HG02759 (cell line): ENCODE data around the gene UTP14A.
A peak's percentile ranks its signal among the peaks of the same experiment; 100 is the strongest.

ENCODE experiments used
- ATAC-seq: cut with Tn5 transposase; IDR thresholded peaks from one replicate; pipeline ENCODE4 v1.9.1; 2021; ENCODE audit warnings: mild to moderate bottlenecking, moderate library complexity; ENCODE audit not compliant: unreplicated experiment

Gene UTP14A

DNA sequence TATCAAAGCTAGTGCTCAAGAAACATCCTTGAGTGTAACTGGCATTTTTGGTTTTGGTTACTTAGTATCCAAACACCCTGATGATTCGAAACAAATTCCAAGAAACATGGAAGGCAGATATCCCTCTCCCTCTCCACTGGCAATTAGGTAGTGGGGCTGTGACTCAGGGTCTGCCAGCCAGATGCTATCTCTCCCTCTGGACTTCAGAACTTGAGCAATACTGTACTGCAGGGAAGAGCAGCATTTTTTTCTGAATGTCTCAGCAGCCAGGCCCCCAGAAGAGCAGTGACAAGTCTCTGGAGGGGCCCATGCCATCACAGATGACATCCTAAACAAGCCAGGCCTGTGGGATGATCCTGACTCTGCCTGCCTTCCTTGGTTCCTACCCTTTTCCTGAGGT, 39.2 kb downstream of the UTP14A start:
- no peak for ATAC-seq

DNA sequence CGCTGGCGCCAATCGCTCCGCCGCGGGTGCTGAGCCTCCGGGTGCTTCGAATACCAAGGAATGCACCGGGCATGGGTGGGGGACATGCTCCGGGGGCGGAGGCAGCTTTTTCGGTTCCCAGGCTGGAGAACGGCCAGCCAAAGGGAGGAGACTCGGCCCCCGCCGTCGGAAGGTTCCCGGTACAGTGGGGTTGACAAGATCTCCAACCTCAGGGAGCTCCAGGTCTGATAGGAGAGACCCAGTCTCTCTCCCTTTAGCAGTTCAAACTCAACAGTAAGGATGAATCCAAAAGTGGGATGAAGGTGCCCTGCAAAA, 47.3 kb downstream of the UTP14A start:
- no peak for ATAC-seq

DNA sequence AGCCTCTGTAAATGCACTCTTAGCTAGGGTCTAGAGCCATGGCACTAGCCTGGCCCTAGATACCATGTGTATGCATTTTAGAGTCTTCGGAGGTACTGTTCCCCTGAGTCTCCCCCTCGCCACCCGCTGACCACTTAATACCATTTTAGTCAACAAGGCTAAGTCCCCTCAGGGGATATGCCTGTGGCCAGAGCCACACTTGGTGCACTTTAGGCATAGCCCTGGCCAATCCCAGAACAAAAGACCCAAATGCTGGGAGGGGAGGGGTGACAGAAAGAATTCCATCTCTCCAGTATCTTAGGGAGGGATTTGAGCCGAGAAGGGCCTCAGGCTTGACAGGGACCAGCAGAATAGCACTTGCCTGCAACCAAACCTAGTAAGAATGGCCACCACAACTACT, 47.9 kb downstream of the UTP14A start:
- no peak for ATAC-seq

DNA sequence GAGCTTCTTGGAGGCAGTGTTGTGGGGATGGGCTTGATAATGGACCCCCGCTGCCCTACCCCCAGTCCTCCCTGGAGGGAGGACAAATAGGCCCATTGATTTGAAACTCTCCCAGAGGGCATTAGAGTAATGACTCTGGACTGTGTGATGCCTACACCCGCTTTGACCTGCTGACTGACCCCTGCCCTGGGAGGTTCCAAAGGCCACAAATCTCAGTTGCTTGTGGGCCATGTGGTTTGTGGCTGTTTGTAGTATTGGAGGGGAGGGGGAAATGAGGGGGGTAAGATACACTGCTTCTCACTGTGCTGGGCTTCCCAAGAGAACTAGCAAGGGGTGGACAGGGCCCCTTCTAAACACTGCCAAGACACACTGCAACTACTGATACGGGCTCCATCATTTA, 48.8 kb downstream of the UTP14A start:
- ATAC-seq: no peak

DNA sequence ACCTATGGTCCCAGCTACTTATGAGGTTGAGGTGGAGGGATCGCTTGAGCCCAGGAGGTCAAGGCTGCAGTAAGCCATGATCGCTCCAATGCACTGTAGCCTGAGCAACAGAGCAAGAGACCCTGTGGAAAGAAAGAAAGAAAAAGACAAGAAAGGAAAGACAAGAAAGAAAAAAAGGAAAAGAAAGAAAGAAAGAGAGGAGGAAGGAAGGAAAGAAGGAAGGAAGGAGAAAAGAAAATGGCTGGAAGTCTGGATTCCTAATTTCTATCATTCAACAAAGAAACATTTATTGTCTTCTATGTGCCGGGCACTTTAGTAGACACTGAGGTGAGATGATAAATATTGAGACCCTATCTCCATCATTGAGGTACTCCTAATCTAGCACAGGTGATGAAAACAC, 49.7 kb downstream of the UTP14A start:
- ATAC-seq: no peak

DNA sequence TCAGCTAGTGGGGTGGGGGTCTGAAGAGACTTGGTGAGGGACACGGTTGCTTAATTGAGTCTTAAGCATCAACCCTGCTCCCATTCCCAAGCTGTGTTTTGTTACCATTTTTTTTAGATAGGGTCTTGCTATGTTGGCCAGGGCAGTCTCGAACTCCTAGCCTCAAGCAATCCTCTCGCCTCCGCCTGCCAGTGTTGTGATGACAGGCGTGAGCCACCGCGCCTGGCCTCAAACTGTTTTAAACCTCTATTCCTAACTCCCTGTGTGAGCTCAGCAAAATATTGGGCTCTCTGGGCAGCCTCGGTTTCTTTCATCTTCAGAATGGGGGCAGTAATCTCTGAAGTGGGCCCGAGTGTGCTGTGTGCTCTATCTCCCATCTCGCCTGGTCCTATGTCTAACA, 50.2 kb downstream of the UTP14A start:
- no peak for ATAC-seq

DNA sequence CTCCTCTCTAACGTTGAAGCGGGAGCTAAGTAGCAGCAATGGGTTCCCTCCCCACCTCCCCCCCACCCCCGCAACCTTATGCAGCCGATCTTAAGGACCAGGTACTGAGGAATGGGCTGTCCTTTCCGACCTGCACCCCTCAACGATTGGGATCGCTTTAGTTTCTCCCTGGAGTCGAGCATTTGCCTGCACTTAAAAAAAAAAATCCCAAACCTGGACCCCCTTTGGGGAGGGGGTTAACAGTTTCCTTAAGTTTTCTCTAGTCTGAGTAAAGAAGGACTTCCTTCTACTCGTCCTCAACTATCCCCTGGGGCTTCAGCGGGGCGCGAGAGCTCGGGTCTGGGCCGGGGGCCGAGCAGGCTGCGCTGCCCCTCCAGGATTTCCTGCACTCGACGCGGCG, 50.8 kb downstream of the UTP14A start:
- no peak for ATAC-seq

DNA sequence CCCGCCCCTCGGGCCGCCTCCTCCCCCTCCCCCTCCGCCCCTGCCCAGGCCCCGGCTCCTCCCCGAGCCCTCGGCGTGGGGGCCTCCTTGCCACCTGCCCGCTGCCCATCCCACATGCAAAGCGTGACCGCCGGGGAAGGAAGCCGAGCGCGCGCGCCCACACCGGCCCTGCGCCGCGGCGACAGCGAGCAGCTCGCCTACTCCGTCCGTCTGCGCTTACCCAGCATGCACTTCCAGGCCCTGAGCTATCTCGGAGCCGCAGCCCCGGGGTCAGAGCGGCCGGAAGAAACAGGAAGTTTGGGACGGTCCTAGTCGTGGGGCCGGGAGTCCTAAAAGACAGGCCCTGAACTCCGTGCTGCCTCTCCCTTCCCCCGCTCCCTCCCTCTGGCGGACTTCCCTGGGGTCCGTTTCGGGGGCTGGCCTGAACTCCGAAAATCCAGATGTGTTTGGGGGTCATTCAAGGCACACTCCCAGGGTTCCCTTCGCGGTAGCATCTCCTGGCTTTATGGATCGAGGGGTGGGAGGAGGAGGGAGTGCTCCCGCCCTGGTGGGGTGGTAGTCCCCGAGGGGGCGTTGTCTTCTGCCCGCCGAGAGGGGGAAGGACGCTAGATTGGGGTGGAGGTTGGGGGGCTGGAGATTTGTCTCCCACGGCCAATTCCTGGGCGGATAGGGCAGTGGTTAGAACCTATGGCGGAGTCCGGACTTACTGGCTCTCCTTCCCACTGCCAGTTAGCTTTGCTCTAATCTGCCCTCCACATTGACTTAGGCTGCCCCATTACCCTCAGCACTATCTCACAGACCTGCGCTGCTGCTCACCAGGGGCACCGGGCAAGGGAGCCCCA, 51.5 kb downstream of the UTP14A start:
- peak; percentile 76 for ATAC-seq

DNA sequence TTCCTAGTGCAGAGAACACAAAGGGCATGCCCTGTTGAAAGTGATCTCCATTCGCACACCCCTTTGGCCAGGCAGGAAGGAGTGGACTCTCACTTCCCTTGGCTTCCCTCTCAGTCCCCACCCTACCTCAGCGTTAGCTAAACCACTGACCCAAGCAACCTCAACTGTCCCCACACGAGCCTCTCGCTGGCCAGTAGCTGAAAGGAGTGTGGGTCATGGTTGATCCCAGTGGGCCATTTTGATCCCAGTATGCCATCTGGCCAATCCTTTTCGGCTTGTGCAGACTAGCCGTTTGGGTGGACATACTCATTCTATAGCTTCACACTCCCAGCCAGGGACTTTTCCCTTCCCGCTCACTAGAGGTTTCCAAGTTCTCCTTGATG, 52.1 kb downstream of the UTP14A start:
- no peak for ATAC-seq

DNA sequence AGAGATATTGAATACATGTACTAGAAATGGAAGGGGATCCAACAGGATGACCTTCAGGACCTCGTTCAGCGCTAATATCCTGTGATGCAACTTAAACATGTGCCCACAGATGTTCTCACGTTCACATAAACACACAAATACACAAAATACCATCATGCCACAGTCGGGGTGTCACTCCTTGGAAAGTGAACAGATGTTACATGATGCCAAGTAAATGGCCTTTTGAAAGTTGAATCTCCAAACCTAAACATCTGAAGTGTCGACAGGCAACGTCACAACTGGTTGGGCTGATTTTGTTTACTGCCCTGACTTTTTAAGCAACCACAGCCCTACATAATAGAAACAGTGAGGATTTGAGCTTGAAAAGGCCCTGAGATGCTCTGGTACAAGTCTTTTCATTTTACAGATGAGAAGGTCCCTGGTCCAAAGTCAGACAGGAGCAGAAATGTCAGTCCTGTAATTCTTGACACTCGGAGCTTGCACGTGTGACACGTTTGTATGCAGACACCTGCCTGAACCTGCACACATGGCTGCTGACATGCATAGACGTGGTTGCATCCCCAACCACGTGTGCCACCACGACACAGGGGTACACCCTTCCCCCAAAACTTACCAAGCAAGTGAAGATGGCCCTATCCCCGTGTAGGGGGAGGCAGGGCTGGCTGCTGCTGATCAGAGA, 53.0 kb downstream of the UTP14A start:
- ATAC-seq: no peak

DNA sequence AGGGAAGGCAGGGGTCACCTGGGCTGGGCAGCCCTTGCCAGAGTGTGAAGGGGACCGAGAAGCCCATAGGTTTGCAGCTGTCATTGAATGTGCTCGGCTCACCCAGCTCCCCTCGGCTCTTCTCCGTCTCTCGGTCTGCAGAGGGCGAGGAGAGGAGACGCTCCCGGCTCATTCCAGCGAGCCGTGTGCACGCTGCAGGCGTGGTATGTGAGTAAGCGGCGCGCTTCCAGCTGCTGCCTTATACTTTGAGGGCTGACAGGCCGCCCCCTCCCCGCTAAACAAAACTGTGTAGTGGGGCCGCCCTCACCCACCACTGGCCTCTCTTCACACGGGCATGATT, 53.5 kb downstream of the UTP14A start:
- ATAC-seq: no peak

DNA sequence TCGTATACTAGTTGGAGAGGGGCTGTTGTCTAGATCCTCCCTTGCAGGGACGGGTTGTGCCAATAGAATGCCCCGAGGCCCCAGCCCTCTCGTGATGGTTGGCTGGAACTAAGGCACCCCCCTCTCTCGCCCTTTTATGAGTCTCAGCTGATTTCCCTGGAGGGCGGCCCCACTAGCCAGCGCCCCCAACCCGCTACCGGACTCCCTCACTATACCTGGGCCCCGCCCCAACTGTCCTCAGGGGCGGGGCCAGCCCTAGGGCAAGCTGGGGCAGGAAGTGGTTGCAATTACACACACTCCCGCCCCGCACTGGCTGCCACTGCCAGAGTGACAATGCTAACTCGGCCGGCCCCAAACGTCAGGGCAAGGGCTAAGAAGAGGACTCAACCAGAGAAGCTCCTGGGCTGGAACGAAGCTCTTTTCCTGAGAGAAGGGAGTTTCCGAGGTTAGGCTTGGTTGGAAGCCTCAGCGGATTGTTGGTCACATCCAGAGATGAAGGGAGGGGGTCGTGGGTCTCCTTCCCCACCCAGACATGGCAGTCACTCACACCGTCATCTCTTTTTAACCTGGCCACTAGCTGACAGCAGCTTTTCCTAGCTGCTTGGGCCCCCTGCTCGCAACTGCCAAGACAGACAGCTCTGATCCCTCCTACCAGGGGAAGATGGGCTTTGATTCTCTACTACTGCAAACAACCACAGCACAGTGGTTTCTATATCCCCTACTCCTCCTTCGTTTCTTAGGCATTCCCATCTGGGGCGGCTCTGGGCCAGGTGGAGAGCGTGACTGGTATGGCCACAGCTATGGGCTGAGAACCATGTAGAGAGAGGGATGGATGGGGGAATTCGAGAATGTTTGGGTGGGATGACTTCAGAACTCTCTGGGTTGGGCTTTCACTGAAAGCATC, 55.5 kb downstream of the UTP14A start:
- ATAC-seq: peak; percentile 88

DNA sequence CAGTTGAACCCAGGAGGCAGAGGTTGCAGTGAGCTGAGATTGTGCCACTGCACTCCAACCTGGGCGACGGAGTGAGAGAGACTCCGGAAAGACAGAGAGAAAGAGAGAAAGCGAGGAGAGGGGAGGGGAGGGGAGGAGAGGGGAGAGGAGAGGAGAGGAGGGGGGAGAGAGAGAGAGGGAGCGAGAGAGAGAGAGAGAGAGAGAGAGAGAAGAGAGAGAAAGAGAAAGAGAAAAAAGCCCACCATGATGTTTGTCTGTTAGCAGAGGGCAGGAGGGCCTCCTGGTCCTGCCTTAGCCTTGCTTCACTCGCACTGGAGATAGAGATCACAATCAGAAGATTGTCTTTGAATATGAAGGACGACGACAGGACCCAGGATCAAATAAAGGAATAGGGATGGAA, 57.8 kb downstream of the UTP14A start:
- ATAC-seq: no peak

DNA sequence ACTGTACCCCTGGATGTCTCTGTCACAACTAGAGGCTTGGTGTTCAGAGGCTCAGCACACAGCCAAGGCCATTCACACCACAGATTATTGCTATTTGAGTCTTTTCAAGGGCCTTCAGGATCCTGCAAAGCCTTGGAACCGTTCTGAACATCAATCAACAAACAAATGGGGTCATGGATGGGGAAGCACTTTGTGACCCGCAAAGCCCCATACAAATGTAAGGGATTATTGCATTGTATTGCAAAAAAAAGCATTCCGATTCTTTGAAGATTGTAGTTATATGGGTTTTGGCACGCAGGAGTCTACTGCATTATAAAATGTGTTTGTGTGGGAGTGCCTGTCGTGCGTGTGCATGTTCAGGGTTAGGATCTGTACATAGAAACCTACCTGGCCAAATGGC, 59.2 kb downstream of the UTP14A start:
- no peak for ATAC-seq

DNA sequence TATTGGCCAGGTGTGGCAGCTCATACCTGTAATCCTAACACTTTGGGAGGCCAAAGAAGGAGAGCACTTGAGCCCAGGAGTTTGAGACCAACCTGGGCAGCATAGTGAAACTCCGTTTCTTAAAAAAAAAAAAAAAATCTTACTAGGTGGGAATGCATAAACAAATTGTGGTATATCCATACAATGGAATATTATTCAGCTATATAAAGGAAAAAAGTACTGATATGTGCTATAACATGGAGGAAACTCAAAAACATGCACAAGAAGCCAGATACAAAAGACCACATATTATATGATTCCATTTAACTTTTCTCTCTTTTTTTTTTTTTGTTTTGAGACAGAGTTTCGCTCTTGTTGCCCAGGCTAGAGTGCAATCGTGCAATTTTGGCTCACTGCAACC, 63.0 kb downstream of the UTP14A start:
- no peak for ATAC-seq

DNA sequence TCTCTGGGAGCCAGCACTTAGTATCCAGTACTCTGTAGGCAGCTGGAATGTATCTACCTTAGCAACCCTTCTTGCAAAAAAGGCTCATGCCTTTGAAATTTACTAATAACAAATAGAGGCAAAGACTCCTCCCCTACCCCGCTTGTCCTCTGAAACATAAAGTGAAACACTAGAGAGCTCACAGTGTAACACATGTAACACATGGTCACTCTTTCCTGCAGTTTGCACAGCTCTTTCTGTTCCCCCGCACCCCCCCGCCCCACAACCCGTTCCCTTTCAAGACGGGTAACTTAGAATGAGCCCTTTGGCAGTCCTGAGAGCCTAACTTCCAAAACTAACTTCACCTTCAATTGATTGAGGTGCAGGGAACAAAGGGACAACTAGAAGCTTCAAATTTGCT, 70.5 kb downstream of the UTP14A start:
- no peak for ATAC-seq
